Esophagus muscularis mucosa (tissue), 4 donors: ENCODE measurements around the gene PSMD5. TPM values are rescaled to one million over a fixed set of nuclear protein-coding genes. Genes with fewer than 3 reads are reported as not detected.

Experiments
- DNase-seq: peaks from one replicate; pipeline ENCODE4 v3.0.0-alpha.2; 2017; ENCODE audit errors: extremely low spot score
- H3K27ac ChIP-seq, 4 donors: fragments of 200-600 bp; sonication (generic); replicated peaks in 1 of 4; 1 replicate in 3 of 4; 2 replicates in 1 of 4; pipeline ENCODE4 v1.5.1; 2016 to 2019; ENCODE audit warnings: mild to moderate bottlenecking in 1 of 4
- H3K27me3 ChIP-seq, 4 donors: fragments of 200-600 bp; sonication (generic); one replicate each; pipeline versions ENCODE4 v1.5.1 to v1.6.0; 2016 to 2019
- H3K36me3 ChIP-seq, 4 donors: fragments of 200-600 bp; sonication (generic); one replicate each; pipeline ENCODE4 v1.5.1; 2016 to 2019
- H3K4me1 ChIP-seq, 4 donors: fragments of 200-600 bp; sonication (generic); one replicate each; pipeline ENCODE4 v1.5.1; 2016 to 2019
- H3K4me3 ChIP-seq, 4 donors: fragments of 200-600 bp; sonication (generic); 1 replicate in 2 of 4; 2 replicates in 2 of 4; pipeline ENCODE4 v1.5.1; 2016 to 2019; ENCODE audit warnings: mild to moderate bottlenecking in 4 of 4, moderate library complexity in 1 of 4
- H3K9me3 ChIP-seq, 4 donors: fragments of 200-600 bp; sonication (generic); 1 replicate in 3 of 4; 2 replicates in 1 of 4; pipeline ENCODE4 v1.5.1; 2016 to 2019
- CTCF ChIP-seq, 3 experiments: fragments of 200-600 bp in 2 of 3; fragments of 450-650 bp in 1 of 3; sonication (generic) in 2 of 3; IDR thresholded peaks; one replicate each; pipeline ENCODE4 v1.5.1; 2017 to 2019; ENCODE audit warnings: antibody characterized with exemption in 3 of 3, mild to moderate bottlenecking in 2 of 3, moderate library complexity in 1 of 3
- EP300 ChIP-seq: sonication (generic); formaldehyde crosslinking; IDR thresholded peaks from one replicate; pipeline ENCODE4 v1.6.1; 2017; ENCODE audit warnings: antibody characterized with exemption
- POLR2A ChIP-seq: fragments of 450-650 bp; IDR thresholded peaks from one replicate; pipeline ENCODE4 v1.6.1; 2017; ENCODE audit warnings: antibody characterized with exemption, moderate library complexity, mild to moderate bottlenecking, low read depth
- POLR2AphosphoS5 ChIP-seq, 2 donors: sonication (generic); formaldehyde crosslinking; IDR thresholded peaks; one replicate each; pipeline ENCODE4 v1.6.1; 2017; ENCODE audit warnings: antibody characterized with exemption in 2 of 2
- WGBS: methylation state at CpG from one replicate; pipeline ENCODE4 v1.1.5; 2018; 5-methylcytosine and 5-hydroxymethylcytosine counted together
- intact Hi-C: fragments of 100-400 bp; cut with DNase I; formaldehyde crosslinking; loops from one replicate; pipeline ENCODE4 v1.15.1; 2023
- total RNA-seq, 4 donors: library from RNA; depleted of rRNA; stranded (reverse); fragments of >200 nt; gene quantifications; one replicate each; pipeline versions ENCODE4 v1.1.0 to v1.2.1, GENCODE V29; 2016

The PSMD5 gene
- total RNA-seq, 4 donors from 2014 or later = 22.0 to 30.7 (median 25.8) TPM

GRCh38 chr9:120889606-120890271, 47.0 kb upstream of the PSMD5 start:
- no peak overlapping the region for H3K4me3 ChIP-seq
- no peaks in the 10 kb centered on the region for H3K36me3 ChIP-seq
- H3K27ac ChIP-seq = peak overlapping the region; percentile 59 to 68 (median 65)
- intact Hi-C loops = no loop called here
- H3K27me3 ChIP-seq = no peaks in the 10 kb centered on the region
- peaks cover 8 to 37% (median 29%) of the 10 kb centered on the region in 4 donors for H3K4me1 ChIP-seq
- DNase-seq = no peak
- 94% methylated on average over 1 of the region's 1 CpG for WGBS
- TF ChIP-seq CTCF (IDR thresholded peaks at IDR 0.05) (no peak), POLR2AphosphoS5 (IDR thresholded peaks at IDR 0.05) (no peak), EP300 (no peak), POLR2A (no peak)
- H3K9me3 ChIP-seq = no peaks in the 10 kb centered on the region

GRCh38 chr9:120888626-120889025, 45.9 kb upstream of the PSMD5 start:
- Histone ChIP-seq H3K4me1 (peaks cover 0 to 27% (median 18%) of the 10 kb centered on the region in 4 donors), H3K36me3 (no peaks in the 10 kb centered on the region), H3K27me3 (no peaks in the 10 kb centered on the region), H3K27ac (no peak overlapping the region), H3K4me3 (no peak overlapping the region), H3K9me3 (no peaks in the 10 kb centered on the region)
- DNase-seq = no peak
- no peak for TF ChIP-seq POLR2A
- no peak for TF ChIP-seq POLR2AphosphoS5 (IDR thresholded peaks at IDR 0.05)
- TF ChIP-seq EP300 = no peak
- no peak for TF ChIP-seq CTCF (IDR thresholded peaks at IDR 0.05)
- intact Hi-C loops = no loop called here

- H3K9me3 ChIP-seq = no peaks in the 10 kb centered on the region
- intact Hi-C loops = no loop called here
- DNase-seq = no peak
- 62% methylated on average over 8 of the region's 8 CpGs for WGBS
- no peaks in the 10 kb centered on the region for H3K36me3 ChIP-seq
- no peak for TF ChIP-seq EP300
- TF ChIP-seq POLR2AphosphoS5 (IDR thresholded peaks at IDR 0.05) = peak; percentile 10 to 25
- H3K27ac ChIP-seq = peak overlapping the region in 2 of 4 donors; percentile 27
- H3K4me1 ChIP-seq = peaks cover 0 to 27% (median 13%) of the 10 kb centered on the region in 4 donors
- H3K4me3 ChIP-seq = no peak overlapping the region
- H3K27me3 ChIP-seq = no peaks in the 10 kb centered on the region
Measured at GRCh38 chr9:120886490-120886967, 43.8 kb upstream of the PSMD5 start.

- no peak for DNase-seq
- WGBS = 57% methylated on average over 5 of the region's 5 CpGs
- intact Hi-C loops = no loop called here
- no peaks in the 10 kb centered on the region for H3K27me3 ChIP-seq
- H3K27ac ChIP-seq = peak overlapping the region in 3 of 4 donors; percentile 12 to 34 (median 27)
- no peak overlapping the region for H3K4me3 ChIP-seq
- no peaks in the 10 kb centered on the region for H3K36me3 ChIP-seq
- H3K9me3 ChIP-seq = no peaks in the 10 kb centered on the region
- TF ChIP-seq POLR2AphosphoS5 (IDR thresholded peaks at IDR 0.05) = peak in 1 of 2 donors; percentile 13
- TF ChIP-seq EP300 = no peak
- peaks cover 0 to 27% (median 12%) of the 10 kb centered on the region in 4 donors for H3K4me1 ChIP-seq
Measured at GRCh38 chr9:120885958-120886357, 43.2 kb upstream of the PSMD5 start.

GRCh38 chr9:120885457-120885856, 42.7 kb upstream of the PSMD5 start:
- 56% methylated on average over 3 of the region's 3 CpGs for WGBS
- H3K27ac ChIP-seq = peak overlapping the region in 3 of 4 donors; percentile 12 to 34 (median 27)
- no peaks in the 10 kb centered on the region for H3K27me3 ChIP-seq
- no peak for DNase-seq
- peaks cover 0 to 22% (median 8%) of the 10 kb centered on the region in 4 donors for H3K4me1 ChIP-seq
- no peaks in the 10 kb centered on the region for H3K9me3 ChIP-seq
- TF ChIP-seq POLR2A = no peak
- TF ChIP-seq CTCF (IDR thresholded peaks at IDR 0.05) = no peak
- TF ChIP-seq POLR2AphosphoS5 (IDR thresholded peaks at IDR 0.05) = no peak
- no peak for TF ChIP-seq EP300
- H3K36me3 ChIP-seq = no peaks in the 10 kb centered on the region
- intact Hi-C loops = no loop called here
- H3K4me3 ChIP-seq = no peak overlapping the region
